ENCODE data around the gene PHF21A.
"Not testable (repeated sequence)": the region's sequence is repeated elsewhere in the genome, so short reads cannot be mapped to it uniquely, and the experiment has no call there.

PHF21A gene

GRCh38 chr11:45918331-45918941 is 202.8 kb downstream of the PHF21A start:
- peak; percentile 3 for DNase-seq

- peak; percentile 89 for DNase-seq
These were observed 203.5 kb downstream of the PHF21A start, which contains the start of gene PEX16 for GRCh38 chr11:45917623-45918330. Gene PEX16 (minus strand): TSS chr11:45917877. CDS start chr11:45917811, 66 bp downstream.

- DNase-seq: no peak
These were observed 204.0 kb downstream of the PHF21A start for GRCh38 chr11:45917286-45917622.

- no peak for DNase-seq
These were observed 205.8 kb downstream of the PHF21A start for GRCh38 chr11:45915446-45915845.

GRCh38 chr11:45913942-45914635 is 207.2 kb downstream of the PHF21A start:
- no peak for DNase-seq

GRCh38 chr11:45913514-45913913 is 207.7 kb downstream of the PHF21A start:
- DNase-seq: no peak

- no peak for DNase-seq
These were observed 210.6 kb downstream of the PHF21A start for GRCh38 chr11:45910623-45911022.

- no peak for DNase-seq
These were observed 211.4 kb downstream of the PHF21A start for GRCh38 chr11:45909594-45910475.

GRCh38 chr11:45907911-45908370 is 213.3 kb downstream of the PHF21A start:
- DNase-seq: no peak

GRCh38 chr11:45906965-45907611 is 214.2 kb downstream of the PHF21A start, which contains the start of gene FREY1:
Gene FREY1 (minus strand): TSS chr11:45907271. CDS start chr11:45907245, 26 bp downstream.
- no peak for DNase-seq

GRCh38 chr11:45906096-45906682 is 215.1 kb downstream of the PHF21A start:
- DNase-seq: no peak

- not testable (repeated sequence) for DNase-seq
These were observed 215.7 kb downstream of the PHF21A start for GRCh38 chr11:45905576-45905975.

- no peak for DNase-seq
These were observed 216.2 kb downstream of the PHF21A start for GRCh38 chr11:45905095-45905494.

- no peak for DNase-seq
These were observed 216.8 kb downstream of the PHF21A start for GRCh38 chr11:45904309-45904915.

- no peak for DNase-seq
These were observed 218.5 kb downstream of the PHF21A start for GRCh38 chr11:45902452-45903380.

GRCh38 chr11:45901626-45902025 is 219.6 kb downstream of the PHF21A start:
- DNase-seq: no peak

GRCh38 chr11:45900916-45901617 is 220.2 kb downstream of the PHF21A start:
- no peak for DNase-seq

- not testable (repeated sequence) for DNase-seq
These were observed 221.0 kb downstream of the PHF21A start for GRCh38 chr11:45900175-45900800.

All from GF-D8 (cell line).